T47D (cell line): Measurements from ENCODE around the gene C1QB.
"Not testable (repeated sequence)": the region's sequence is repeated elsewhere in the genome, so short reads cannot be mapped to it uniquely, and the experiment has no call there.

ENCODE experiments used
- DNase-seq, 2 experiments: peaks; one replicate each; pipeline versions ENCODE4 v3.0.0 to v3.0.0-alpha.2; 2011 to 2012; ENCODE audit warnings: low read depth in 1 of 2, low spot score in 1 of 2
- JUND ChIP-seq: IDR thresholded peaks from 2 replicates; pipeline ENCODE4 v1.6.1; 2012; ENCODE audit warnings: low read depth
- in situ Hi-C: cut with HindIII; loops from 2 replicates; pipeline ENCODE4 v1.10.0; 2016; ENCODE audit warnings: low sequenced_read_pairs, low pct_unique_long_range_greater_than_20kb

C1QB gene

GRCh38 chr1:22658385-22659163 is 5.5 kb downstream of the C1QB start:
- DNase-seq: no peak
- in situ Hi-C loops: no loop called here
- no peak for TF ChIP-seq JUND

- in situ Hi-C loops: no loop called here
- no peak for TF ChIP-seq JUND
- DNase-seq: no peak
Measured at GRCh38 chr1:22660716-22661241, 7.7 kb downstream of the C1QB start.

GRCh38 chr1:22661880-22662279 is 8.8 kb downstream of the C1QB start:
- no peak for DNase-seq
- in situ Hi-C loops: no loop called here
- no peak for TF ChIP-seq JUND

GRCh38 chr1:22662318-22662717 is 9.3 kb downstream of the C1QB start:
- no peak for TF ChIP-seq JUND
- DNase-seq: peak; percentile 17 to 83
- in situ Hi-C loops: no loop called here

- no peak for DNase-seq
- no peak for TF ChIP-seq JUND
- in situ Hi-C loops: no loop called here
Measured at GRCh38 chr1:22662986-22663408, 10.0 kb downstream of the C1QB start.

- no peak for TF ChIP-seq JUND
- in situ Hi-C loops: no loop called here
- DNase-seq: peak; percentile 23 to 45
Measured at GRCh38 chr1:22665752-22666151, 12.7 kb downstream of the C1QB start.

GRCh38 chr1:22666412-22666811 is 13.4 kb downstream of the C1QB start:
- in situ Hi-C loops: no loop called here
- no peak for DNase-seq
- TF ChIP-seq JUND: no peak

- DNase-seq, in situ Hi-C loops: not testable (repeated sequence)
Measured at GRCh38 chr1:22668840-22669239, 15.8 kb downstream of the C1QB start.

- DNase-seq: no peak
- in situ Hi-C loops: no loop called here
- no peak for TF ChIP-seq JUND
Measured at GRCh38 chr1:22670352-22670975, 17.4 kb downstream of the C1QB start.

GRCh38 chr1:22671999-22672398 is 19.0 kb downstream of the C1QB start:
- DNase-seq: no peak
- in situ Hi-C loops: no loop called here

GRCh38 chr1:22673486-22674409 is 20.7 kb downstream of the C1QB start:
- DNase-seq: peak; percentile 48 to 66
- no peak for TF ChIP-seq JUND
- in situ Hi-C loops: no loop called here

More at GRCh38 chr1:22671999-22672398, 19.0 kb downstream of the C1QB start:
- TF ChIP-seq JUND: no peak

GRCh38 chr1:22674410-22674749 is 21.3 kb downstream of the C1QB start:
- no peak for DNase-seq
- TF ChIP-seq JUND: no peak
- in situ Hi-C loops: no loop called here

GRCh38 chr1:22676151-22676550 is 23.1 kb downstream of the C1QB start:
- DNase-seq, in situ Hi-C loops: not testable (repeated sequence)
